ENCODE measurements around the gene EFEMP2.

EFEMP2 gene

DNA sequence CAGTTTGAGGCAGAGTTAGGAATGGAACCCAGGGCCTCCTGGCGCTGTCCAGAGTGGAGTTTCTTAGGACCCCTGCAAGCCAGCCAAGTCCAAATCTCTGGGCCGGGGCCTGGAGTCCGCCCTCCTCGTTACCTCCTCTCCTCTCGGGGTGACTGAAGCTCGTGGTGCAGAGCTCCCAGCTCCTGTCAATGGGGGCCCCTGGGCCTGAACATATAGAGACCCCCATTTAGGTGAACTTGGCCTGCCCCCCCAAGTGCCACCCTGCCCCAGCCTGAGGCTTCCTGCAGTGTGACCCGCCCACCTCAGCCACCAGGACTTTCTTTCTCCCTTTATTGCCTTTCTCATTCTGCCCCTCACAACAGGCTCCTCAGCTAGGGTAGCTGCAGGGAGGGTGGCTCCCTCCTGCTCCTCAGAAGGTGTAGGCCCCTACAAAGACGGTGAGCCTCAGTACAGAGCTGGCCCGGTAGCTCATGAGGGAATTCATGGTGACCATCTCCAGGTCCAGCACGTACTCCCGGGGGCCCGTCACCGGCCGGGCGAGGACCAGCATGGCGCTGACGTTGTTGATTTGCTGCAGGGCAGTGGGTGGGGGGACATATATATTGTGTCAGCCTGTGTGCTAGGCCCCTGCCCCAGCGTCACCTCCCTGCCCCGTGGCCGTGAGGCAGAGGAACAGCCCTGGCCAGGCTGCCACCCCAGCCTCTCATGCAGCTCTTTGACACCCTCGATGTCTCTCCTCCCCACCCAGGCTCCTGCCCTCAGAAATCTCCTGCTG, 5.9 kb downstream of the EFEMP2 start:
- Histone ChIP-seq H3K27ac (no peak overlapping the region), H3K36me3 (replicated peaks) (peaks cover 77% of the 10 kb centered on the region), H3K27me3 (replicated peaks) (no peaks in the 10 kb centered on the region), H3K4me3 (ENCODE audit: low read depth, low read length) (no peak overlapping the region)
- in situ Hi-C loops (cut with HindIII; ENCODE audit: low pct_ligation_motif_present, low sequenced_read_pairs), result no loop called here
- TF ChIP-seq, protein P1, sequence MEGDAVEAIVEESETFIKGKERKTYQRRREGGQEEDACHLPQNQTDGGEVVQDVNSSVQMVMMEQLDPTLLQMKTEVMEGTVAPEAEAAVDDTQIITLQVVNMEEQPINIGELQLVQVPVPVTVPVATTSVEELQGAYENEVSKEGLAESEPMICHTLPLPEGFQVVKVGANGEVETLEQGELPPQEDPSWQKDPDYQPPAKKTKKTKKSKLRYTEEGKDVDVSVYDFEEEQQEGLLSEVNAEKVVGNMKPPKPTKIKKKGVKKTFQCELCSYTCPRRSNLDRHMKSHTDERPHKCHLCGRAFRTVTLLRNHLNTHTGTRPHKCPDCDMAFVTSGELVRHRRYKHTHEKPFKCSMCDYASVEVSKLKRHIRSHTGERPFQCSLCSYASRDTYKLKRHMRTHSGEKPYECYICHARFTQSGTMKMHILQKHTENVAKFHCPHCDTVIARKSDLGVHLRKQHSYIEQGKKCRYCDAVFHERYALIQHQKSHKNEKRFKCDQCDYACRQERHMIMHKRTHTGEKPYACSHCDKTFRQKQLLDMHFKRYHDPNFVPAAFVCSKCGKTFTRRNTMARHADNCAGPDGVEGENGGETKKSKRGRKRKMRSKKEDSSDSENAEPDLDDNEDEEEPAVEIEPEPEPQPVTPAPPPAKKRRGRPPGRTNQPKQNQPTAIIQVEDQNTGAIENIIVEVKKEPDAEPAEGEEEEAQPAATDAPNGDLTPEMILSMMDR (IDR thresholded peaks at IDR 0.05; ENCODE audit: low read depth, low read length, missing control alignments), result no peak
- DNase-seq, result no peak

DNA sequence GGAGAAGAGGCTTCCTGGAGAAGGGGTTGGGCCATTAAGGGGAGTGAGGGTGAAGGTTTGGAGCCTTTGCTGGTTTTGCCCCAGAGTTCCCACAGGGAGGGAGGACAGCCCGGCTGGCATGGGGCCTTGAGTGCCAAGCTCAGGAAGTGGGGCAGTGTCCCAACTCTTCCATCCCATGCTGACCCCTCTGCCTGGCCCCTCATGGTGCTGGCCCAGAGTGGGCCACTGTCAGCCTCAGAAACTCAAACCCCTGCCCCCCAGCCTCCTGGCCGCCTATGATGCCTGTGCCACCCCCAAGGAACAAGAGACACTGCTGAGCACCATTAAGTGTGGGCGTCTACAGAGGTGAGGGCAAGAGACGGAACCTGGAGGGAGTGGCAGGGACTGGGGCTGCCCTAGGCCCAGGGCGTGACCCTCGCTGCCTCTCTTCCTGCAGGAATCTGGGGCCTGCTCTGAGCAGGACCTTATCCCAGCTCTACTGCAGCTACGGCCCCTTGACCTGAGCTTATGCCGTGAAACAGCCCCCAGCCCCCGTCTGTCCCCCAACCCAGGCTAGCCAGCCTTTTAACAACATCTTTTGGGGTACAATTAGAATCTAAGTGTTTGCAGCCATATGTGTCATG, 6.9 kb downstream of the EFEMP2 start:
- Histone ChIP-seq H3K36me3 (replicated peaks) (peaks cover 77% of the 10 kb centered on the region), H3K27ac (no peak overlapping the region), H3K4me3 (ENCODE audit: low read depth, low read length) (no peak overlapping the region), H3K27me3 (replicated peaks) (no peaks in the 10 kb centered on the region)
- DNase-seq, result no peak
- TF ChIP-seq, protein P1 (IDR thresholded peaks at IDR 0.05; ENCODE audit: low read depth, low read length, missing control alignments), result no peak
- in situ Hi-C loops (cut with HindIII; ENCODE audit: low pct_ligation_motif_present, low sequenced_read_pairs), result no loop called here

DNA sequence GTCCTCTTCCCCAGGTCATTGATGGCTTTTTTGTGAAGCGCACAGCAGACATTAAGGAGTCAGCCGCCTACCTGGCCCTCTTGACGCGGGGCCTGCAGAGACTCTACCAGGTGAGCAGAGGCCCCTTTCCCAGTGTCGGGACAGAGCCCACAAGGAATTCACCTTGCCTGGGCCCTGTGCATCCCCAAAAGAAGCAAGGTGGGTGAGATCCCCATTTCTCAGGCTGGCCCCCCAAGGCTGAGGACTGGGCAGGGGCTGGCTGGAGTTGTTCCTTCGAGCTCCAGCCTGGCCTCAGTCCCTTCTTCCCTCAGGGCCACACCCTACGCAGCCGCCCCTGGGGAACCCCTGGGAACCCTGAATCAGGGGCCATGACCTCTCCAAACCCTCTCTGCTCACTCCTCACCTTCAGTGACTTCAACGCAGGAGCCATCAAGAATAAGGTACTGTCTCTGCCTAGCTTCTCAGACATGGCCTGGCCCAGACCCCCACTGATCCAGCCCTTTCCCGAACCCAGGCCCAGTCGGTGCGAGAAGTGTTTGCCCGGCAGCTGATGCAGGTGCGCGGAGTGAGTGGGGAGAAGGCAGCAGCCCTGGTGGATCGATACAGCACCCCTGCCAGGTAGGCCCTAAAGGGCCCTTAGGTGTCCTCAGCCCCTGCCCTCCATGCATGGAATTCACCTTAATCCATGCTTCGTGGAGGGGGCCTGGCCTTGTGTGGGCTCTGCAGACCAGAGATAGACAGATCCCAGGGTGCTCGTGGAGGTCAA, 7.7 kb downstream of the EFEMP2 start:
- Histone ChIP-seq H3K36me3 (replicated peaks) (peaks cover 72% of the 10 kb centered on the region), H3K27me3 (replicated peaks) (no peaks in the 10 kb centered on the region), H3K4me3 (ENCODE audit: low read depth, low read length) (no peak overlapping the region), H3K27ac (no peak overlapping the region)
- in situ Hi-C loops (cut with HindIII; ENCODE audit: low pct_ligation_motif_present, low sequenced_read_pairs), result no loop called here
- DNase-seq, result no peak
- TF ChIP-seq, protein P1 (IDR thresholded peaks at IDR 0.05; ENCODE audit: low read depth, low read length, missing control alignments), result no peak

DNA sequence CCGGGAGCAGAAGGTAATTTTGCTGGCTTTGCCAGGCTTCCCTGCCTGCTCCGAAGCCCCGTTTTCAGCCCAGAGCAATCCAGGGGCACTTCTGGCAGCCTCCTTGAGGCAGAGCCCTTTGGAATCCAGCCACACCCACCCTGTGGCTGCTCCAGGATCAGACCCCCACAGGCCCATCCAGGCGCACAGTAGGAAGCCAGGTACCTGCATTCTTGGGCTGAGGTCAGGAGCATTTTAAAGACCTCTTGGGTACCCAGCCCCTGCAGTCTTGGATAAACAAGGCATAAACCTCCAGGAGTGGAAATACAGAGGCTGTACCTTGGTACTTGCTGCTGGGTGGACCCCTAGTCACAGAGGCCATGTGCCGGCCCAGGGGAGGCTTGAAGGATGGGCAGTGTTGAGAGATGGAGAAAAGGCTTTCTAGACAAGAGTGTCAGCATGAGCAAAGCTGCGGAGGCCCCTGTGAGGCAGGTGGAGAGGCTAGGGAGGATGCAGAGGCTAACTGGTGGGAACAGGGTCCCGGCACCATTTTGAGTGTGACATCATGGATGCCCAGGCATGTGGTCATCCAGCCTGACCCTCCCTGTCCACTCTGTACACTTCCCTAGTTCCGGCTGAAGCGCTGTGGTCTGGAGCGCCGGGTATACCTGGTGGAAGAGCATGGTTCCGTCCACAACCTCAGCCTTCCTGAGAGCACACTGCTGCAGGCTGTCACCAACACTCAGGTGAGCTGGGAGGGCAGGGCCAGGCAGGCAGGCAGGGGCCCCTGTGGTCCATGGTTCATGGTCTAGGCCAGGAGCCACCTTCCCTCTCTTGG, 8.5 kb downstream of the EFEMP2 start:
- in situ Hi-C loops (cut with HindIII; ENCODE audit: low pct_ligation_motif_present, low sequenced_read_pairs), result no loop called here
- Histone ChIP-seq H3K27ac (no peak overlapping the region), H3K27me3 (replicated peaks) (no peaks in the 10 kb centered on the region), H3K36me3 (replicated peaks) (peaks cover 64% of the 10 kb centered on the region), H3K4me3 (ENCODE audit: low read depth, low read length) (no peak overlapping the region)
- DNase-seq, result no peak
- TF ChIP-seq, protein P1 (IDR thresholded peaks at IDR 0.05; ENCODE audit: low read depth, low read length, missing control alignments), result no peak
